Measurements from ENCODE around the gene GRK5. TPM values are rescaled to one million over a fixed set of nuclear protein-coding genes. Genes with fewer than 3 reads are reported as not detected.
A peak's percentile ranks its signal among the peaks of the same experiment; 100 is the strongest.

Gene GRK5
- total RNA-seq, 3 donors from 2014 or later (not counting 1 experiment from before 2014, with no cell fraction given) = 37.6 to 54.3 (median 47.9) TPM

DNA sequence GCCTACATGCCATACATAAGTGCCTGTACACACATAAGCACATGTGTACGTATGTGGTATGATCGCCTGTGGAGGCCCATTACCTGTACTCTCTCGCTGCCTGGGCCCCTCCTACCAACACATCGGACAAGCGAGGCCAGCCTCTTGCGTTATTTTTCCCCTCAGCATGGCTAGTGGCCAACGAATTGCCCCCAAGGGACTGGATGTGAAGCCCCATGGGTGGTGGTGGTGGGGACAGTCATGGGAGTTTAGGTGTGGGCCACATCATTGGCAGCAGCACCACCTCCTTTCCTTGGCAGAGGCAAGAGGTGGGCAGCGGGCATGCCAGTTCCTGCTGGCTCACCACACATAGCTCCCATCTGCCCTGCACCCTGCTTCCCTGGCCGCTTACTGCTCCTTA is 10.0 kb downstream of the GRK5 start:
- Mint-ChIP-seq H3K4me3 (no peak overlapping the region), H3K27me3 (ENCODE audit: low read depth in 2 of 2) (no peaks in the 10 kb centered on the region), H3K27ac (no peak overlapping the region), H3K36me3 (no peaks in the 10 kb centered on the region), H3K4me1 (peaks cover 22 to 41% of the 10 kb centered on the region in 2 donors), H3K9me3 (no peaks in the 10 kb centered on the region)
- DNase-seq = no peak
- no peaks in the 10 kb centered on the region for H3K36me3 ChIP-seq (ENCODE audit: control insufficient read depth, insufficient read depth, low read length)
- WGBS (ENCODE audit: insufficient coverage) = 100% methylated on average over 9 of the region's 9 CpGs
- TF ChIP-seq, protein P1, sequence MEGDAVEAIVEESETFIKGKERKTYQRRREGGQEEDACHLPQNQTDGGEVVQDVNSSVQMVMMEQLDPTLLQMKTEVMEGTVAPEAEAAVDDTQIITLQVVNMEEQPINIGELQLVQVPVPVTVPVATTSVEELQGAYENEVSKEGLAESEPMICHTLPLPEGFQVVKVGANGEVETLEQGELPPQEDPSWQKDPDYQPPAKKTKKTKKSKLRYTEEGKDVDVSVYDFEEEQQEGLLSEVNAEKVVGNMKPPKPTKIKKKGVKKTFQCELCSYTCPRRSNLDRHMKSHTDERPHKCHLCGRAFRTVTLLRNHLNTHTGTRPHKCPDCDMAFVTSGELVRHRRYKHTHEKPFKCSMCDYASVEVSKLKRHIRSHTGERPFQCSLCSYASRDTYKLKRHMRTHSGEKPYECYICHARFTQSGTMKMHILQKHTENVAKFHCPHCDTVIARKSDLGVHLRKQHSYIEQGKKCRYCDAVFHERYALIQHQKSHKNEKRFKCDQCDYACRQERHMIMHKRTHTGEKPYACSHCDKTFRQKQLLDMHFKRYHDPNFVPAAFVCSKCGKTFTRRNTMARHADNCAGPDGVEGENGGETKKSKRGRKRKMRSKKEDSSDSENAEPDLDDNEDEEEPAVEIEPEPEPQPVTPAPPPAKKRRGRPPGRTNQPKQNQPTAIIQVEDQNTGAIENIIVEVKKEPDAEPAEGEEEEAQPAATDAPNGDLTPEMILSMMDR (IDR thresholded peaks at IDR 0.05) = no peak
- ATAC-seq = peak in 1 of 3 donors; percentile 16
- H3K4me3 ChIP-seq (ENCODE audit: low read length) = no peak overlapping the region
- H3K4me1 ChIP-seq (ENCODE audit: control insufficient read depth, insufficient read depth, low read length) = peaks cover 12% of the 10 kb centered on the region
- H3K9me3 ChIP-seq (ENCODE audit: control insufficient read depth, insufficient read depth, low read length) = no peaks in the 10 kb centered on the region
- intact Hi-C loops (cut with micrococcal nuclease) = no loop called here
- H3K27ac ChIP-seq (ENCODE audit: low read length) = no peak overlapping the region
- H3K27me3 ChIP-seq (ENCODE audit: control insufficient read depth, insufficient read depth, low read length) = no peaks in the 10 kb centered on the region

DNA sequence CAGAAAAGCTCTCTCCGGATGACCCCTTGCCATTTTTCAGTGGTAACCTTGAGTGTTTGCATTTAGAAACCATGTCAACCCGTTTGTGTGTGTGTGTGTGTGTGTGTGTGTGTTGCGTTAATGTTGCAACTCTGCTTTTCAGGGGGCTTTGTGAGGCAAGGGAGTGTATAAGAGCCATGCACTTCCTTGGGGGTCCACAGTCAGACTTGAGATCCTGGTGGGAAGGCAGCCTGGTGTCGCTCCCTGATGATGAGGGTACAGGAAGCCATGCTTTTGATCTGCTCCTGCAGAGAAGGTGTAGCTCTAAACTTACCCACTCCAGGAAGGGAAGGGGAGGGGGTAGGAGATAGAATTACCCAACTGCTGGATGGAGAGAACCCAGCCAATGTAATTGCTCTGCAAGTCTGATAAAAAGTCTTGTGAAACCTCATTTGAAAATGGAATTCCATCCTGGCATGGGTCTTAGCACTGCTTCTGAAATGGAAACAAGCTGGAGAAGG is 10.7 kb downstream of the GRK5 start:
- intact Hi-C loops (cut with micrococcal nuclease) = no loop called here
- H3K4me1 ChIP-seq (ENCODE audit: control insufficient read depth, insufficient read depth, low read length) = peaks cover 7% of the 10 kb centered on the region
- no peaks in the 10 kb centered on the region for H3K27me3 Mint-ChIP-seq (ENCODE audit: low read depth in 2 of 2)
- peaks cover 19 to 38% of the 10 kb centered on the region in 2 donors for H3K4me1 Mint-ChIP-seq
- H3K4me3 Mint-ChIP-seq = no peak overlapping the region
- H3K9me3 Mint-ChIP-seq = no peaks in the 10 kb centered on the region
- TF ChIP-seq, protein P1 (IDR thresholded peaks at IDR 0.05) = no peak
- H3K27me3 ChIP-seq (ENCODE audit: control insufficient read depth, insufficient read depth, low read length) = no peaks in the 10 kb centered on the region
- no peak overlapping the region for H3K27ac Mint-ChIP-seq
- ATAC-seq (no peak), DNase-seq (no peak)
- no peaks in the 10 kb centered on the region for H3K9me3 ChIP-seq (ENCODE audit: control insufficient read depth, insufficient read depth, low read length)
- WGBS (ENCODE audit: insufficient coverage) = 93% methylated on average over 4 of the region's 4 CpGs
- H3K27ac ChIP-seq (ENCODE audit: low read length) = no peak overlapping the region
- H3K4me3 ChIP-seq (ENCODE audit: low read length) = no peak overlapping the region
- H3K36me3 Mint-ChIP-seq = no peaks in the 10 kb centered on the region
- H3K36me3 ChIP-seq (ENCODE audit: control insufficient read depth, insufficient read depth, low read length) = no peaks in the 10 kb centered on the region

- Mint-ChIP-seq H3K27ac (no peak overlapping the region), H3K36me3 (no peaks in the 10 kb centered on the region), H3K4me1 (peaks cover 16 to 26% of the 10 kb centered on the region in 2 donors), H3K4me3 (no peak overlapping the region), H3K9me3 (no peaks in the 10 kb centered on the region), H3K27me3 (ENCODE audit: low read depth in 2 of 2) (no peaks in the 10 kb centered on the region)
- no peaks in the 10 kb centered on the region for H3K4me1 ChIP-seq (ENCODE audit: control insufficient read depth, insufficient read depth, low read length)
- 84% methylated on average over 4 of the region's 5 CpGs for WGBS (ENCODE audit: insufficient coverage)
- TF ChIP-seq, protein P1 (IDR thresholded peaks at IDR 0.05) = no peak
- intact Hi-C loops (cut with micrococcal nuclease) = loop anchor here (1.0 kb wide), 1 partner anchor 9 kb away; no protein-coding TSS in a partner anchor
- DNase-seq (no peak), ATAC-seq (no peak)
- no peak overlapping the region for H3K4me3 ChIP-seq (ENCODE audit: low read length)
- H3K27ac ChIP-seq (ENCODE audit: low read length) = no peak overlapping the region
- no peaks in the 10 kb centered on the region for H3K27me3 ChIP-seq (ENCODE audit: control insufficient read depth, insufficient read depth, low read length)
- no peaks in the 10 kb centered on the region for H3K36me3 ChIP-seq (ENCODE audit: control insufficient read depth, insufficient read depth, low read length)
- H3K9me3 ChIP-seq (ENCODE audit: control insufficient read depth, insufficient read depth, low read length) = no peaks in the 10 kb centered on the region
Observed at GRCh38 chr10:119219871-119220270, 12.5 kb downstream of the GRK5 start.

DNA sequence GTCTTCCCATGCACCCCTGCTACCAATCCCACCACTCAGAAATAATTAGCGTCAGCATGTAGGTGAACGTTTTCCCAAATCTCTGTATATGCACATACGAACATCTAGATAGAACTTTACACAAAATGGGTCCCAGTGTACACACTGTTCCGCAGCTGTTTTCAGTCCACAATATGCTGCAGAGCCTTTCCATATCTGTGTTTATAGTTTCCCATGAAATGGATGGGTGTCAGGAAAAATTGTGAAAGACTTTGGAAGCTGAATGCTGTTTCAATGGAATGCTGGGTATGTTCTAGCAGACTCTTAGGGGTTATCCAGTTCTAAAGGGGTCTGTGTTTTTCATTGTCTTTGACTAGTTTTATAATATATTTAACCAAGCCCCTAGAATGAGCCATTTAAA is 13.8 kb downstream of the GRK5 start:
- peaks cover 16 to 28% of the 10 kb centered on the region in 2 donors for H3K4me1 Mint-ChIP-seq
- no peak overlapping the region for H3K27ac Mint-ChIP-seq
- ATAC-seq (no peak), DNase-seq (no peak)
- Histone ChIP-seq H3K4me3 (ENCODE audit: low read length) (no peak overlapping the region), H3K9me3 (ENCODE audit: control insufficient read depth, insufficient read depth, low read length) (no peaks in the 10 kb centered on the region), H3K27me3 (ENCODE audit: control insufficient read depth, insufficient read depth, low read length) (no peaks in the 10 kb centered on the region), H3K36me3 (ENCODE audit: control insufficient read depth, insufficient read depth, low read length) (no peaks in the 10 kb centered on the region), H3K4me1 (ENCODE audit: control insufficient read depth, insufficient read depth, low read length) (no peaks in the 10 kb centered on the region), H3K27ac (ENCODE audit: low read length) (no peak overlapping the region)
- H3K4me3 Mint-ChIP-seq = no peak overlapping the region
- no peaks in the 10 kb centered on the region for H3K27me3 Mint-ChIP-seq (ENCODE audit: low read depth in 2 of 2)
- TF ChIP-seq, protein P1 (IDR thresholded peaks at IDR 0.05) = no peak
- 100% methylated on average over 4 of the region's 4 CpGs for WGBS (ENCODE audit: insufficient coverage)
- H3K9me3 Mint-ChIP-seq = no peaks in the 10 kb centered on the region
- no peaks in the 10 kb centered on the region for H3K36me3 Mint-ChIP-seq
- intact Hi-C loops (cut with micrococcal nuclease) = no loop called here

Data from natural killer cell (primary cell).